A549 treated with Hydrocortisone at 1 μM for 4 hours (cell line): ENCODE measurements around the gene VANGL1. TPM values are rescaled to one million over a fixed set of nuclear protein-coding genes. Genes with fewer than 3 reads are reported as not detected.

ENCODE experiments used
- total RNA-seq: library from RNA; stranded (reverse); fragments of 200-300 nt; extraction: Qiagen RNA extraction; gene quantifications from 5 replicates; pipeline ENCODE4 v1.2.3, GENCODE V29; 2022

The VANGL1 gene
- total RNA-seq = 15.9 to 23.6 TPM (median 20.4 TPM) in 5 replicates

DNA sequence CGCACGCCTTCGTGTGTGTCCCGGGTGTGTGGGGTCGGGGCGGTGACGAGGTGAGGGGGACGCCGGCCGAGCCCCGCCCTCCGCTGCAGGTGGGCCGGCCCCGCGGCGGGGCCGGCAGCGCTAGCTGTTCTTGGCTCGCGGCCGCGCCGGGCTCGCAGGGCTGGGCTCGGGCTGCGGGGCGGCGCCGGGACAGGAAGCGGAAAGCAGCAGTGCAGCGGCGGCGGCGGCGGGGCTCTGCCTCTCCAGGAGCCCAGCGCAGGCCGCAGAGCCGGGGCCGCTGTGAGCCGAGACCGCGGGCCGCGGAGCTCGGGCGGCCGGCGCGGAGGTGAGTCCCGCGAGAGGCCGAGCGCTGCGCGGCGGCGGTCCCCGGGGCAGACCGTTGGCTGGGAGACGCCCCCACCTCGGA lies at the start of gene VANGL1:
Gene VANGL1 (plus strand): TSS at position 209 of the 406 bp plus-strand sequence. CDS start 9,444 bp downstream, outside the sequence.

Other genes starting within 250 kb of the VANGL1 start
- not detected in 5 replicates for gene CASQ2, start 126.7 kb downstream of the VANGL1 start, total RNA-seq
- gene NHLH2, start 199.2 kb downstream of the VANGL1 start, total RNA-seq = not detected in 5 replicates